Measurements from ENCODE around the gene LAMA5.

LAMA5 gene

GRCh38 chr20:62302341-62303061, 64.6 kb downstream of the LAMA5 start, which contains the start of gene ADRM1:
Gene ADRM1, plus strand, starts transcription at chr20:62302997. Its CDS starts 572 bp downstream, at chr20:62303569.
- peak; percentile 98 for DNase-seq (ENCODE audit: low spot score)

GRCh38 chr20:62301773-62302340, 65.3 kb downstream of the LAMA5 start:
- peak; percentile 89 for DNase-seq (ENCODE audit: low spot score)

- no peak for DNase-seq (ENCODE audit: low spot score)
Measured at GRCh38 chr20:62301111-62301668, 65.9 kb downstream of the LAMA5 start.

GRCh38 chr20:62300319-62300718, 66.8 kb downstream of the LAMA5 start:
- DNase-seq (ENCODE audit: low spot score) = no peak

GRCh38 chr20:62299666-62300236, 67.4 kb downstream of the LAMA5 start:
- DNase-seq (ENCODE audit: low spot score) = no peak

GRCh38 chr20:62298577-62299249, 68.4 kb downstream of the LAMA5 start:
- no peak for DNase-seq (ENCODE audit: low spot score)

GRCh38 chr20:62297449-62298227, 69.5 kb downstream of the LAMA5 start:
- no peak for DNase-seq (ENCODE audit: low spot score)

DNA sequence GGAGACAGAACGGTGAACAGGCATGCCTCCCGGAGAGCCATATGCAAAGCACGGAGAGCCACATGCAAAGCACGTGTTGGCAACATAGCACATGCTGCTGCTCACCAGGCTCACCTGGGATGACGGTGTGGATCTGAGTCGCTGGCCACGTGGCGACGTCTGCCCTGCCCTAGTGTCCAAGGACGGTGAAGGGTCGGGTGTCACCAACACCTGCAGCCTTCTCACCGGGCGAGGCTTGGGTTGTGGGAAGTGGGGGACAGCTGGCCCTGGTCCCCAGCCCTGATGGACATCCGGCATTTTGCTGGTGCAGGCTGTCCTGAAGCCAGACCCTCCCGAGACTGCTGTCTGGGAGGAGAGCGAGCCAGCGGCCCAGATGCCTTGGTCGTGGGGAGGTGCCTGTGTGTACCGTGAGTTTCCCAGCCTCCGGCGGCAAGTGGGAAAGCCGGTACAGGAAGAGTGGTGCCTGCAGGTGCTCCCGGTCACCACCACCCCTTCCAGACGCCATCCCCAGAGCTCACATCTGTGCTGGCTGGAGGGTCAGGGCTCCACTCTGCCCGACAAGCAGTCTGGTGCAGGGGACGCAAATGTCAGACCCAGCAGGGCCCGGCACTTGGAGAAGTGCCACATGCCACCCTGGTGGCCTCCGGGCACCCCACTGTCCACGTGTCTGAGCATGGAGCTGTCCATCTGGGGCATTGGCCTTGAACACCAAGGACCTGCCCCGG, 70.2 kb downstream of the LAMA5 start:
- DNase-seq (ENCODE audit: low spot score) = no peak

GRCh38 chr20:62294516-62294915, 72.6 kb downstream of the LAMA5 start:
- no peak for DNase-seq (ENCODE audit: low spot score)

DNA sequence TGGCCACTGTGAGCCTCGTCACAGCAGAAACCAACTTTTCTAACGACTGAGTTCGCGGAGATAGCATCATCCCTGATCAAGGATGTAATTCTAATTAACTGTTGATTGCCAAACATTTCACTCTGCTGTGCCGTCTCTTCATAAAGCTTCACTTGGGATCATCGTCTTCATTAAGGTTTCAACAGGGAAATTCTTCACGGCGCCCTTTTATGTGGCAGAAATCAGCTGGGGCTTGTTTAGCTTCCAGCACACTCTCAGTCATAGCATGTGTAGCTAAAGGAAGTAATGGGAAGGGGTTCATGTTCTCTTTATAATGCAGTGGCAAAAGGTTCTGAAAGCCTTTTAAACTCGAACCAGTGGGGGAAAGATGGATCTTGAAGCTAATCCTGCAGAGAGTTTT, 73.2 kb downstream of the LAMA5 start:
- no peak for DNase-seq (ENCODE audit: low spot score)

DNA sequence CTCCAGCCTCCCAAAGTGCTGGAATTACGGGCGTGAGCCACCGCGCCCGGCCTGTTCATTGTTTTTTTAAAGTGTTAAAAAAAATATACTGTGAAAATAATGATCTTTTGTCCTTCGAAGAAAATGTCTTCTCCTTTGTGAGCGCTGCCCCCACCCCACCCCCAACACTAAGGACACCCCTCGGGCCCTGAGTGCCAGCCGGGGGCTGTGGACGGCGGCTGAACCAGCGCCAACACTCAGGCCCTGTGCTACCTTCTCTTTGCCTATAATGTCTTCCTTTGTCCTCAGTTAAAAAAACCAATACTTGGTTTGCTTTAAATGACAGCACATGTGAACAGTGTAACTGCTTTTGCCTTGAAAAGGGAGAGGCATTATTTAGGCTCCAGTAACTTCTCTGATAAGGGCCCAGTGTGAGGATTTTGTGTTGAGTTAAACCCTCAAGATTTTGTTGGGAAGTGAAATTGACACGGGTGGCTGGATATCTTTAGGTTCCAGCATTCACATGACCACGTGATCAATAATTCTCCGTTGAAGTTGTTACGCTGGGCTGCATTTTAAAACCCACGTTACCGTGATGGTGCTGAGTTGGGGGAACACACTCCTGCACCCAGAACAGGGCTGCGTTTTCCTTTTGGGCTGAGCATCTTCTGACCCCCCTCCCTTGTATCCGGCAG, 73.9 kb downstream of the LAMA5 start:
- no peak for DNase-seq (ENCODE audit: low spot score)

- no peak for DNase-seq (ENCODE audit: low spot score)
Measured at GRCh38 chr20:62292108-62292507, 75.0 kb downstream of the LAMA5 start.

DNA sequence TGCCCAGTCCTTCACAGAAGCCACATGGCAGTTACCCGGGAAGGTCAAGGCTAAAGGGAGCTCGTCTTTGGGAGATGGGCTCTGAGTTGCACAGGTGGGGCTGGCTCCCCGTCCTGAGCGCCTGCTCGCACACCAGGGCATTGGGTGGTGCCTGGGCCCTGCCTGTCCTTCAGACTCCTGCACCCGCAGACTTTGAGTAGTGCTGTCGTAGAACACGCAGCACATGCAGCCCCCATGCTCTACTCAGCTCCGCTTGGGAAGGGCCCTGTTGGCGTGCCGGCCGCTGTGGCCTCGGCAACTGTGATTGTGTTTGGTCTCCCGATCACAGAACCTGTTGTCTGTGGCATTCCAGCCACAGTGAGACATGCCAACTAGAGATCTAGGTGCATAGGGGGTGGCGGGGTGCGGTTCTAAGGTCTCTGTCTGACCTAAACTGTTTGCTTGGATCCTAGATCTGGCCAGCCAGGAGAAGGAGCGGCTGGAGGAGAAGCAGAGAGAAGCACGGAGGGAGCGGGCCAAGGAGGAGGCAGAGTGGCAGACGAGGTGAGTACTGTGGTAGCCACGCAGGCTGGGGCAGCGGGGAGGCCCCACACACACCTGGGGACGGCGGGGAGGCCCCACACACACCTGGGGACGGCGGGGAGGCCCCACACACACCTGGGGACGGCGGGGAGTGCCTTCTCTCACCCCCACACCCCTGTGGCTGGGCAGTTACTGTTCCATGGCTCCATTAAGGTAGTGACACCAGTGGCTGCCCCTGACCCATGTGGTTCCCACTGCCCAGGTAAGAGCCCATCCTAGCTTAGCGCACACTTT, 75.7 kb downstream of the LAMA5 start:
- no peak for DNase-seq (ENCODE audit: low spot score)

DNA sequence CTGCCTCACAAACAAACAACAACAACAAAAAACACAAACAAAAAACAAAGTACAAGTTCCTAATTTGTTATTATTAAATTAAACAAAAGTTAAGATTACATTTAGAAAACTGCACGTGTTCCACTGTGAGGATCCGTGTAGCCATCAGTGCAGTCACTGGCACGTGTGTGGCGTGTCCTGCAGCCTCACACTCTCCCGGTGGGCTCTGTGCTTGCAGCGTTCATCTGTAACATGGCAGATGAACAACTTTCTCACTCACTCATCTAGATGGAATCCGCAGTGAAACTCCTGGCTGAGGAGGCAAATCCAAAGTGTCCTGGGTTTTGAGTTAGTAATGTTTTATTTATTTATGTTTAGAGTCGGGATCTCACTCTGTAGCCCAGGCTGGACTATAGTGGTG, 77.2 kb downstream of the LAMA5 start:
- DNase-seq (ENCODE audit: low spot score) = no peak

DNA sequence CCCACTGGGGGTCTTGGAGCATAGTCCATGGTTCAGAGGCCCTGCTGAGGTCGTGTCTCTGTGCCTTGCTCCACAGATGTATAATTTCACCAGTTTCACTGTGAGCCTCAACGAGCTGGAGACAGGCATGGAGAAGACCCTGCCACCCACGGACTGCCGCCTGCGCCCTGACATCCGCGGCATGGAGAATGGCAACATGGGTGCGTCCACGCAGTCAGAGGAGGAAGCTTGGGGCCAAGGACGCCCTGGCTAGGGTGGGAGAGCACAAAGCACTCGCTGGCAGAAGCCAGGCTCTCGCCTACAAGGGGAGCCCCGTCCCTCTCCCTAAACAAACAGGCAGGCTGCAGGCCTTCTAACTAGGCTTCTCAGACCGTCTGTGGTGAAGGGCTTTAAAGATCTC, 78.0 kb downstream of the LAMA5 start:
- no peak for DNase-seq (ENCODE audit: low spot score)

GRCh38 chr20:62288535-62289105, 78.5 kb downstream of the LAMA5 start:
- no peak for DNase-seq (ENCODE audit: low spot score)

- no peak for DNase-seq (ENCODE audit: low spot score)
Measured at GRCh38 chr20:62287759-62288534, 79.2 kb downstream of the LAMA5 start.

- no peak for DNase-seq (ENCODE audit: low spot score)
Measured at GRCh38 chr20:62287129-62287528, 80.0 kb downstream of the LAMA5 start.

Data from left forelimb (tissue), 1 donor.